GM12872 (cell line): ENCODE measurements around the gene CD74.

Experiments used
- TF ChIP-seq, protein P1 (sequence below): IDR thresholded peaks from 3 replicates; pipeline ENCODE4 v1.5.1; 2011; ENCODE audit warnings: low read depth, mild to moderate bottlenecking, low read length, moderate library complexity; ENCODE audit not compliant: insufficient read depth

CD74 gene

DNA sequence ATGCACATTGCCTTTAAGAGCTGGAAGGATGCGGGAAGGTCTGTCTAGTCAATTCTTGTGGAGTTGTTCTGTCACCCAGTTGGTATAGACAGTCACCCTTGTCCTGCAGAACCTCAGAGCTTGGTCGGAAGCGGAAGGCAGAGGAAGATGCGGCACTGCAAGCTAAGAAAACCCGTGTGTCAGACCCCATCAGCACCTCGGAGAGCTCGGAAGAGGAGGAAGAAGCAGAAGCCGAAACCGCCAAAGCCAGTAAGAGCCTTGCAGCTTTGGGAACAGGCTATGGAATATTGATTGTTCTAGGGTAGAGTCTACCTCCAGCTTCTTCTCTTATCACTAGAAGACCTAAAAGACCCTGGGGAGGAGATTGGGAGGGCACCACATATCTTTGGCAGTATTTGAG lies 48.7 kb downstream of the CD74 start:
- TF ChIP-seq, protein P1, sequence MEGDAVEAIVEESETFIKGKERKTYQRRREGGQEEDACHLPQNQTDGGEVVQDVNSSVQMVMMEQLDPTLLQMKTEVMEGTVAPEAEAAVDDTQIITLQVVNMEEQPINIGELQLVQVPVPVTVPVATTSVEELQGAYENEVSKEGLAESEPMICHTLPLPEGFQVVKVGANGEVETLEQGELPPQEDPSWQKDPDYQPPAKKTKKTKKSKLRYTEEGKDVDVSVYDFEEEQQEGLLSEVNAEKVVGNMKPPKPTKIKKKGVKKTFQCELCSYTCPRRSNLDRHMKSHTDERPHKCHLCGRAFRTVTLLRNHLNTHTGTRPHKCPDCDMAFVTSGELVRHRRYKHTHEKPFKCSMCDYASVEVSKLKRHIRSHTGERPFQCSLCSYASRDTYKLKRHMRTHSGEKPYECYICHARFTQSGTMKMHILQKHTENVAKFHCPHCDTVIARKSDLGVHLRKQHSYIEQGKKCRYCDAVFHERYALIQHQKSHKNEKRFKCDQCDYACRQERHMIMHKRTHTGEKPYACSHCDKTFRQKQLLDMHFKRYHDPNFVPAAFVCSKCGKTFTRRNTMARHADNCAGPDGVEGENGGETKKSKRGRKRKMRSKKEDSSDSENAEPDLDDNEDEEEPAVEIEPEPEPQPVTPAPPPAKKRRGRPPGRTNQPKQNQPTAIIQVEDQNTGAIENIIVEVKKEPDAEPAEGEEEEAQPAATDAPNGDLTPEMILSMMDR = no peak

GRCh38 chr5:150363185-150363584 lies 49.5 kb downstream of the CD74 start:
- TF ChIP-seq, protein P1 = no peak

DNA sequence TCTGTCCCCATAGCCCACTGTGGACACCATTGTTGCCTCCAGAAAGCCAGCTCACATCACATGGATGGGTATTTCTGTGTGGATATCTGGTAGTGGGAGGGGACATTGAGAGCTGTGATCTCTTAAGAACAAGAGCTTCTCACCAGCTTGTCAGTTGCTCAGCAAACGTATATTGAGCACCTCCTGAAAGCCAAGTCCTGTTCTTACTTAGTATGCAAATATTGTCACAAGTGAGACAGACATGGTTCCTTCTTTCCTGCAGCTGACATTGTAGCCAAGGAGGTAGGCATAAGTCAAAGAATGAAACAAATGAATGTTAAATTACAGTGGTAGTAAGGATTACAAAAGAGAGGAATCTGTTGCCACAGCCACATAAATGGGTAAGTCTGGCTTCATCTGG lies 51.4 kb downstream of the CD74 start:
- TF ChIP-seq, protein P1 = no peak

DNA sequence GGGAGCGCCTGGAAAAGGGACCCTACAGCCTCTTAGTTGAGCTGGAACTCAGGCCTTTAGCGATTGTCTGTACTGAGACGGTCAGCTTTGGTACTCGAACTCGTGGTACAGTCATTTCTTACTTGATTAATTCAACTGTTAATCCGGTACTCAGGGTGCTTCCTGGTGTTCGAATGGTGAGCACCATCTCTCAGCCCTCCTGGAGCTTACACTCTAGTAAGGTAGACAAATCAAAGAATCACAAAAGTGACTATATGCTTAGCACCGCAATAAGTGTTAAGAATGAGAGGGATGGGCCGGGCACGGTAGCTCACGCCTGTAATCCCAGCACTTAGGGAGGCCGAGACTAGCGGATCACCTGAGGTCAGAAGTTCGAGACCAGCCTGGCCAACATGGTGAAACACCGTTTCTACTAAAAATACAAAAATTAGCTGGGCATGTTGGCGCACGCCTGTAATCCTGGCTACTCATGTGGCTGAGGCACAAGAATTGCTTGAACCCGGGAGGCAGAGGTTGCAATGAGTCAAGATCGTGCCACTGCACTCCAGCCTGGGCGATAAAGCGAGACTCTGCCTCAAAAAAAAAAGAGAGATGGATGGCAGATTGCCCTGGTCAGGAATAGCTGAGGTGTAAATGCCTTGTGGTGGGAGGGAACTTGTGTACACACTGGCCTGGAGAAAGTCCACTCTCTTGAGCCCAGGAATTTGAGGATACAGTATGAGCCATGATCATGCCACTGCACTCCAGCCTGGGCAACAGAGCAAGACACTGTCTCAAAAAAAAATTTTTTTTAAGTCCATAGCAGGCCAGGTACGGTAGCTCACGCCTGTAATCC lies 54.2 kb downstream of the CD74 start:
- TF ChIP-seq, protein P1 = no peak

GRCh38 chr5:150357326-150358260 lies 55.1 kb downstream of the CD74 start, which contains the start of gene TCOF1:
Gene TCOF1 (plus strand): TSS chr5:150357697. CDS start chr5:150357747, 50 bp downstream.
- TF ChIP-seq, protein P1 = no peak

DNA sequence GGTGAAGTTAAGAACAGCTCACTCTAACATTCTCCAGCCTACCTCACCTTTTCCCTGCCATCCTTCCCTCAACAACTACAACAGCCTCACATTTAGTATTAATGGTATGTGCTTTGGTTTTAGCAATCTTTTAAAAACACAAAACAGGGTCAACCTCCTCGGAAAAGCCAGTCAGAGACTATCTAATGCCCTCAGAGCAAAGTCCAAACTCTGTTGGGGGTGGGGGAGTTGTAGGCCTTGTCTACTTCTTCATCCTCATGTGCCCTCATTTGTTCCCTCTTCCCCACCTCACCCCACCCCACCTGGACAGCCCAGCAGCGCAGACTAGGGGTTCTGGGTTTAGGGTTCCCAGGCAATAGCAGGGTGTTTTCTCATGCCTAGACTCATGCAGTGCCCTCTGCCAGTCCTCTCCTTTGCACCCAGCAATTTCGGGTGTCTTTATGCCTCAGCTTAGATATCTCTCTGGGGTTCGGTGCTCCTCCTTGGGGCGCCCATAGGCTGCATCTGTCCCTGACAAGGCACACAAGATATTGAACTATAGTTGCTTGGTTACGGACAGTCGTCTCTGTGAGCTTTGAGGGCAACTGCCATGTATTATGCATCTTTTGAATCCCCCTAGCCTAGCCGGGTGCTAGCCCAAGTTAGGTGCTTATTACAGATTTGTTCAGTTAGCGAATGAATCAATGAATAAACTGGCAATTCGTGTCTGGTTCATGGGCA lies 56.0 kb downstream of the CD74 start:
- TF ChIP-seq, protein P1 = no peak

- TF ChIP-seq, protein P1 = no peak
Observed at GRCh38 chr5:150355791-150356190, 56.9 kb downstream of the CD74 start.
